Liver (tissue), 9 donors: Measurements from ENCODE around the gene RNF152. TPM values are rescaled to one million over a fixed set of nuclear protein-coding genes. Genes with fewer than 3 reads are reported as not detected.

Experiments
- DNase-seq: peaks from one replicate; pipeline ENCODE4 v3.0.0-alpha.2; 2017; ENCODE audit warnings: low spot score
- H3K27ac ChIP-seq, 2 donors: one replicate each; pipeline ENCODE4 v1.7.0; 2013; ENCODE audit warnings: inconsistent platforms in 2 of 2, low read length in 2 of 2, control low read depth in 1 of 2, low read depth in 1 of 2, mild to moderate bottlenecking in 1 of 2
- H3K27me3 ChIP-seq, 4 donors: one replicate each; pipeline versions ENCODE4 v1.6.1 to v1.7.0; 2013; ENCODE audit warnings: low read length in 3 of 4, inconsistent platforms in 1 of 4, mild to moderate bottlenecking in 1 of 4, moderate library complexity in 1 of 4; ENCODE audit not compliant: control insufficient read depth in 4 of 4, insufficient read depth in 4 of 4
- H3K36me3 ChIP-seq, 4 donors: one replicate each; pipeline versions ENCODE4 v1.6.1 to v1.7.0; 2013; ENCODE audit warnings: low read length in 3 of 4, mild to moderate bottlenecking in 3 of 4, low read depth in 1 of 4, moderate library complexity in 1 of 4; ENCODE audit not compliant: control insufficient read depth in 4 of 4, insufficient read depth in 3 of 4
- H3K4me1 ChIP-seq, 4 donors: one replicate each; pipeline versions ENCODE4 v1.6.1 to v1.7.0; 2013; ENCODE audit warnings: low read length in 3 of 4, mild to moderate bottlenecking in 3 of 4, moderate library complexity in 1 of 4; ENCODE audit not compliant: control insufficient read depth in 4 of 4, insufficient read depth in 4 of 4
- H3K4me3 ChIP-seq, 3 donors: one replicate each; pipeline versions ENCODE4 v1.6.1 to v1.7.0; 2013; ENCODE audit warnings: low read length in 3 of 3, control low read depth in 1 of 3, low read depth in 1 of 3, mild to moderate bottlenecking in 1 of 3
- H3K9ac ChIP-seq, 2 donors: one replicate each; pipeline ENCODE4 v1.7.0; 2013; ENCODE audit warnings: low read length in 2 of 2, mild to moderate bottlenecking in 2 of 2, moderate library complexity in 2 of 2, control low read depth in 1 of 2, low read depth in 1 of 2
- H3K9me3 ChIP-seq, 4 donors: one replicate each; pipeline versions ENCODE4 v1.6.1 to v1.7.0; 2013; ENCODE audit warnings: low read length in 3 of 4; ENCODE audit not compliant: control insufficient read depth in 4 of 4
- ATF3 ChIP-seq: IDR thresholded peaks from 2 replicates; pipeline ENCODE4 v1.6.1; 2016; ENCODE audit warnings: antibody characterized with exemption
- CTCF ChIP-seq: fragments of 150-350 bp; IDR thresholded peaks from 2 replicates; pipeline ENCODE4 v1.5.1; 2017; ENCODE audit warnings: improper control_type of control experiment, low read depth, low read length; ENCODE audit not compliant: missing input control
- EGR1 ChIP-seq, 2 donors: IDR thresholded peaks; 2 replicates each; pipeline ENCODE4 v1.6.1; 2016 to 2018; ENCODE audit warnings: antibody characterized with exemption in 2 of 2, low read depth in 2 of 2
- FOXA1 ChIP-seq: IDR thresholded peaks from 2 replicates; pipeline ENCODE4 v1.6.1; 2016; ENCODE audit warnings: antibody characterized with exemption
- FOXA2 ChIP-seq: IDR thresholded peaks from 2 replicates; pipeline ENCODE4 v1.6.1; 2016; ENCODE audit warnings: antibody characterized with exemption
- GABPA ChIP-seq, 2 donors: IDR thresholded peaks in 1 of 2; conservative IDR thresholded peaks in 1 of 2; 2 replicates each; pipeline ENCODE4 v1.6.1; 2016; ENCODE audit warnings: antibody characterized with exemption in 2 of 2, mild to moderate bottlenecking in 1 of 2, moderate library complexity in 1 of 2
- HNF4A ChIP-seq, 2 donors: conservative IDR thresholded peaks; 2 replicates each; pipeline ENCODE4 v1.6.1; 2016; ENCODE audit warnings: antibody characterized with exemption in 2 of 2, mild to moderate bottlenecking in 2 of 2
- HNF4G ChIP-seq: IDR thresholded peaks from 2 replicates; pipeline ENCODE4 v1.6.1; 2016; ENCODE audit warnings: antibody characterized with exemption
- JUND ChIP-seq, 2 donors: IDR thresholded peaks; 2 replicates each; pipeline ENCODE4 v1.6.1; 2016; ENCODE audit warnings: antibody characterized with exemption in 2 of 2
- RAD21 ChIP-seq, 2 donors: IDR thresholded peaks; 2 replicates each; pipeline ENCODE4 v1.6.1; 2016; ENCODE audit warnings: antibody characterized with exemption in 2 of 2, mild to moderate bottlenecking in 2 of 2
- RXRA ChIP-seq, 2 donors: IDR thresholded peaks; 2 replicates each; pipeline ENCODE4 v1.6.1; 2017 to 2018; ENCODE audit warnings: antibody characterized with exemption in 2 of 2, mild to moderate bottlenecking in 1 of 2
- TAF1 ChIP-seq: conservative IDR thresholded peaks from 2 replicates; pipeline ENCODE4 v1.6.1; 2016; ENCODE audit warnings: antibody characterized with exemption, mild to moderate bottlenecking
- YY1 ChIP-seq: IDR thresholded peaks from 2 replicates; pipeline ENCODE4 v1.6.1; 2016; ENCODE audit warnings: antibody characterized with exemption, mild to moderate bottlenecking
- WGBS: extraction: QIAGEN DNeasy Blood & Tissue Kit; methylation state at CpG from one replicate; pipeline ENCODE4 v1.1.7; 2013; 5-methylcytosine and 5-hydroxymethylcytosine counted together
- polyA plus RNA-seq, 2 donors: library from polyadenylated mRNA; stranded (reverse) in 1 of 2; unstranded in 1 of 2; fragments of 200-250 nt in 1 of 2; fragments of >200 nt in 1 of 2; fragmentation: Nextera tagmentation in 1 of 2; extraction: Ambion mirVana in 1 of 2; gene quantifications; one replicate each; pipeline versions ENCODE4 v1.2.1 to v1.2.3, GENCODE V29; 2013 to 2015
- total RNA-seq, 2 donors: library from RNA; depleted of rRNA; stranded (reverse); fragments of >200 nt; gene quantifications; one replicate each; pipeline ENCODE4 v1.2.3, GENCODE V29; 2014
- TF ChIP-seq, protein P1 (sequence below): IDR thresholded peaks from 2 replicates; pipeline ENCODE4 v1.6.1; 2016; ENCODE audit warnings: antibody characterized with exemption
- TF ChIP-seq, protein P2 (sequence below): IDR thresholded peaks from 2 replicates; pipeline ENCODE4 v1.6.1; 2016; ENCODE audit warnings: antibody characterized with exemption
- donor health status: healthy.
- donor health status: healthy.
- donor health status: healthy.
- donor health status: healthy.
- donor health status: healthy.

The RNF152 gene
- total and polyA plus RNA-seq, 4 donors, result 6.8 to 115 (median 10.6) TPM

DNA sequence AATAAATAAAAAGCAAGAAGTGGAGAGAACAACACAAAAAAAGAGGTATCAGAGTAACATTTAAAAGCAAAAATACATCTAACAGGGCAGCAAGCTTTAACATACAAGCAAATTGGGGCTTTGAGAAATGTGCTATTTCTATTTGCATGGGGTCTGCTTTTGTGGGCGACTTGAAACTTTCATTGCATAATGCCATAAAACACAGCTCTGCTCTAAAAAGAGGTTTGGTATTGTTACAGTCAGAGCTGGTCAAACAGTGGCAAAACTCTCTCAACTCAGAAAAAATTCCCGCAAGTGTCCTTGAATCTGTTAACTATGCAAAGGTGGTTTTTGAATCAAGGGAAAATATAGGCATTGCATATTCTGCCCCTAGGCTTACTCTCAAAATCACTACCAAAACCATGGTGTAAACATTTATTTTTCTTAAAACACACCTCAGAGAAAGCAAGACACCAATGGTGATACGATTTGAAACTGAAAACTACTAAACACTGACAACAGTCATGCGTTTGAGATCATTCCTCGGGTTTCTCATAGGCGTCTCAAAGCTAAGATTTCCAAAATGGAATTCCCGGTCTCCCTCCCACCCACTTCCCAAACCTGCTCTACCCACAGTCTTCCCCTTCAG lies 45.5 kb downstream of the RNF152 start:
- Histone ChIP-seq H3K27ac (no peak overlapping the region), H3K27me3 (no peaks in the 10 kb centered on the region), H3K36me3 (peaks cover 0 to 4% (median 2%) of the 10 kb centered on the region in 4 donors), H3K4me3 (no peak overlapping the region), H3K9ac (no peak overlapping the region), H3K9me3 (no peaks in the 10 kb centered on the region), H3K4me1 (no peaks in the 10 kb centered on the region)
- 89% methylated on average over 7 of the region's 7 CpGs for WGBS
- DNase-seq, result no peak
- TF ChIP-seq HNF4G (no peak), GABPA (IDR thresholded peaks at IDR 0.05 in 1 of 2, conservative IDR thresholded peaks at IDR 0.05 in 1 of 2) (no peak)

GRCh38 chr18:61845197-61845596 lies 47.6 kb downstream of the RNF152 start:
- H3K9ac ChIP-seq, result no peak overlapping the region
- H3K27ac ChIP-seq, result no peak overlapping the region
- no peaks in the 10 kb centered on the region for H3K9me3 ChIP-seq
- no peak for DNase-seq
- no peaks in the 10 kb centered on the region for H3K27me3 ChIP-seq
- H3K36me3 ChIP-seq, result peaks cover 0 to 6% (median 2%) of the 10 kb centered on the region in 4 donors
- 91% methylated on average over 7 of the region's 7 CpGs for WGBS
- H3K4me3 ChIP-seq, result no peak overlapping the region
- TF ChIP-seq EGR1 (IDR thresholded peaks at IDR 0.05; ENCODE audit: low read depth in 2 of 2) (no peak), CTCF (no peak), GABPA (IDR thresholded peaks at IDR 0.05 in 1 of 2, conservative IDR thresholded peaks at IDR 0.05 in 1 of 2) (no peak), FOXA1 (no peak), FOXA2 (no peak), ATF3 (no peak), TAF1 (no peak), JUND (IDR thresholded peaks at IDR 0.05) (no peak), YY1 (no peak), RXRA (IDR thresholded peaks at IDR 0.05) (no peak), RAD21 (IDR thresholded peaks at IDR 0.05) (no peak)
- TF ChIP-seq, protein P1, sequence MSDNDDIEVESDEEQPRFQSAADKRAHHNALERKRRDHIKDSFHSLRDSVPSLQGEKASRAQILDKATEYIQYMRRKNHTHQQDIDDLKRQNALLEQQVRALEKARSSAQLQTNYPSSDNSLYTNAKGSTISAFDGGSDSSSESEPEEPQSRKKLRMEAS, result no peak
- TF ChIP-seq, protein P2, sequence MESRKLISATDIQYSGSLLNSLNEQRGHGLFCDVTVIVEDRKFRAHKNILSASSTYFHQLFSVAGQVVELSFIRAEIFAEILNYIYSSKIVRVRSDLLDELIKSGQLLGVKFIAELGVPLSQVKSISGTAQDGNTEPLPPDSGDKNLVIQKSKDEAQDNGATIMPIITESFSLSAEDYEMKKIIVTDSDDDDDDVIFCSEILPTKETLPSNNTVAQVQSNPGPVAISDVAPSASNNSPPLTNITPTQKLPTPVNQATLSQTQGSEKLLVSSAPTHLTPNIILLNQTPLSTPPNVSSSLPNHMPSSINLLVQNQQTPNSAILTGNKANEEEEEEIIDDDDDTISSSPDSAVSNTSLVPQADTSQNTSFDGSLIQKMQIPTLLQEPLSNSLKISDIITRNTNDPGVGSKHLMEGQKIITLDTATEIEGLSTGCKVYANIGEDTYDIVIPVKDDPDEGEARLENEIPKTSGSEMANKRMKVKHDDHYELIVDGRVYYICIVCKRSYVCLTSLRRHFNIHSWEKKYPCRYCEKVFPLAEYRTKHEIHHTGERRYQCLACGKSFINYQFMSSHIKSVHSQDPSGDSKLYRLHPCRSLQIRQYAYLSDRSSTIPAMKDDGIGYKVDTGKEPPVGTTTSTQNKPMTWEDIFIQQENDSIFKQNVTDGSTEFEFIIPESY, result no peak
- H3K4me1 ChIP-seq, result peaks cover 0 to 2% (median 0%) of the 10 kb centered on the region in 4 donors

DNA sequence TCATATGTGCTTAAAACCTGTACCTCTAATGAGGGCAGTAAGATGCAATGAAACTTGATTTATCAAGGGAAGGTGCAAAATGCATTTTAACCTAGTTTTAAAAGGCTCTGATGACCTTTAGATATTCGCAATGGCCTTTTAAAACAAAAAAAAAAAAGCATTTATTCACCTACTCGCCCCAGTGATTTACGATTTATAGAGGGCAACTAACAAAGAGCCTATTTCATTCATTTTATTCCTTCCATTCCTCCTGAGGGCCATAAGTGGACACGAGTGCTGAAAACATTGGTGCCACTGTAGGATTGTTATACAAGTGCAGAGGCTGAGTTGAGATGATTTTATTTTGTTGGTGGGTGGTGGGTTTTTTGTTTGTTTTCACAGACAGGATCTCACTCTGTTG lies 48.1 kb downstream of the RNF152 start:
- 92% methylated on average over 4 of the region's 4 CpGs for WGBS
- Histone ChIP-seq H3K36me3 (peaks cover 0 to 4% (median 3%) of the 10 kb centered on the region in 4 donors), H3K27me3 (no peaks in the 10 kb centered on the region), H3K27ac (no peak overlapping the region), H3K4me3 (no peak overlapping the region), H3K9ac (no peak overlapping the region), H3K4me1 (peaks cover 0 to 2% (median 0%) of the 10 kb centered on the region in 4 donors), H3K9me3 (no peaks in the 10 kb centered on the region)
- no peak for DNase-seq
- TF ChIP-seq TAF1, result no peak
- no peak for TF ChIP-seq ATF3
- no peak for TF ChIP-seq CTCF
- TF ChIP-seq HNF4G, result no peak
- TF ChIP-seq FOXA1, result no peak
- no peak for TF ChIP-seq EGR1 (IDR thresholded peaks at IDR 0.05; ENCODE audit: low read depth in 2 of 2)
- no peak for TF ChIP-seq HNF4A (conservative IDR thresholded peaks at IDR 0.05)
